Body of pancreas (tissue), 4 donors: ENCODE data around the gene KLK5. TPM values are rescaled to one million over a fixed set of nuclear protein-coding genes. Genes with fewer than 3 reads are reported as not detected.

Experiments used
- ATAC-seq: fragments of 150-250 bp; one replicate; pipeline ENCODE4 v1.9.1; 2016
- DNase-seq, 4 donors: peaks; one replicate each; pipeline ENCODE4 v3.0.0-alpha.2; 2019
- H3K27ac ChIP-seq, 4 donors: fragments of 200-600 bp; sonication (generic); 1 replicate in 3 of 4; 2 replicates in 1 of 4; pipeline versions ENCODE4 v1.5.1 to v1.6.1; 2016 to 2019; ENCODE audit warnings: mild to moderate bottlenecking in 1 of 4, mixed read lengths in 1 of 4, moderate library complexity in 1 of 4
- H3K27me3 ChIP-seq, 2 donors: fragments of 200-600 bp; sonication (generic); one replicate each; pipeline ENCODE4 v1.6.0; 2016; ENCODE audit warnings: mild to moderate bottlenecking in 1 of 2
- H3K36me3 ChIP-seq, 2 donors: fragments of 200-600 bp; sonication (generic); replicated peaks in 1 of 2; 2 replicates each; pipeline ENCODE4 v1.5.1; 2016; ENCODE audit warnings: low read depth in 2 of 2; ENCODE audit not compliant: insufficient read depth in 1 of 2
- H3K4me1 ChIP-seq: fragments of 200-600 bp; sonication (generic); one replicate; pipeline ENCODE4 v1.6.0; 2016
- H3K4me3 ChIP-seq, 2 donors: fragments of 200-600 bp; sonication (generic); 1 replicate in 1 of 2; 2 replicates in 1 of 2; pipeline ENCODE4 v1.5.1; 2016 to 2019
- H3K9me3 ChIP-seq, 3 donors: fragments of 200-600 bp; sonication (generic); 1 replicate in 2 of 3; 2 replicates in 1 of 3; pipeline ENCODE4 v1.5.1; 2016
- POLR2A ChIP-seq, 3 donors: fragments of 450-650 bp; IDR thresholded peaks; one replicate each; pipeline ENCODE4 v1.6.1; 2016; ENCODE audit warnings: antibody characterized with exemption in 3 of 3, mild to moderate bottlenecking in 2 of 3
- WGBS, 2 donors: methylation state at CpG; one replicate each; pipeline ENCODE4 v1.1.5; 2017; 5-methylcytosine and 5-hydroxymethylcytosine counted together
- intact Hi-C: fragments of 100-400 bp; cut with DNase I; formaldehyde crosslinking; loops from one replicate; pipeline ENCODE4 v1.15.1; 2023
- total RNA-seq, 2 donors: library from RNA; depleted of rRNA; stranded (reverse); fragments of >200 nt; gene quantifications; one replicate each; pipeline ENCODE4 v1.1.0, GENCODE V29; 2016
- TF ChIP-seq, protein P1 (sequence below), 7 experiments: fragments of 450-650 bp in 4 of 7; fragments of 200-600 bp in 3 of 7; sonication (generic) in 3 of 7; IDR thresholded peaks; one replicate each; pipeline ENCODE4 v1.5.1; 2016 to 2019; ENCODE audit warnings: antibody characterized with exemption in 7 of 7

Gene KLK5
- total RNA-seq, 2 donors from 2014 or later: not detected

GRCh38 chr19:50932690-50933083 lies 20.2 kb downstream of the KLK5 start:
- Histone ChIP-seq H3K27ac (no peak overlapping the region), H3K27me3 (peaks cover 0 to 8% of the 10 kb centered on the region in 2 donors), H3K4me1 (peaks cover 3% of the 10 kb centered on the region), H3K9me3 (no peaks in the 10 kb centered on the region), H3K36me3 (no peaks in the 10 kb centered on the region), H3K4me3 (no peak overlapping the region)
- intact Hi-C loops: loop anchor here (10.0 kb wide), 1 partner anchor 162 kb away; no protein-coding TSS in a partner anchor
- 44 to 46% methylated on average over 4 of the region's 4 CpGs for WGBS, 2 donors
- TF ChIP-seq, protein P1, sequence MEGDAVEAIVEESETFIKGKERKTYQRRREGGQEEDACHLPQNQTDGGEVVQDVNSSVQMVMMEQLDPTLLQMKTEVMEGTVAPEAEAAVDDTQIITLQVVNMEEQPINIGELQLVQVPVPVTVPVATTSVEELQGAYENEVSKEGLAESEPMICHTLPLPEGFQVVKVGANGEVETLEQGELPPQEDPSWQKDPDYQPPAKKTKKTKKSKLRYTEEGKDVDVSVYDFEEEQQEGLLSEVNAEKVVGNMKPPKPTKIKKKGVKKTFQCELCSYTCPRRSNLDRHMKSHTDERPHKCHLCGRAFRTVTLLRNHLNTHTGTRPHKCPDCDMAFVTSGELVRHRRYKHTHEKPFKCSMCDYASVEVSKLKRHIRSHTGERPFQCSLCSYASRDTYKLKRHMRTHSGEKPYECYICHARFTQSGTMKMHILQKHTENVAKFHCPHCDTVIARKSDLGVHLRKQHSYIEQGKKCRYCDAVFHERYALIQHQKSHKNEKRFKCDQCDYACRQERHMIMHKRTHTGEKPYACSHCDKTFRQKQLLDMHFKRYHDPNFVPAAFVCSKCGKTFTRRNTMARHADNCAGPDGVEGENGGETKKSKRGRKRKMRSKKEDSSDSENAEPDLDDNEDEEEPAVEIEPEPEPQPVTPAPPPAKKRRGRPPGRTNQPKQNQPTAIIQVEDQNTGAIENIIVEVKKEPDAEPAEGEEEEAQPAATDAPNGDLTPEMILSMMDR (IDR thresholded peaks at IDR 0.05): no peak
- no peak for TF ChIP-seq POLR2A (IDR thresholded peaks at IDR 0.05)
- ATAC-seq (no peak), DNase-seq (no peak)

DNA sequence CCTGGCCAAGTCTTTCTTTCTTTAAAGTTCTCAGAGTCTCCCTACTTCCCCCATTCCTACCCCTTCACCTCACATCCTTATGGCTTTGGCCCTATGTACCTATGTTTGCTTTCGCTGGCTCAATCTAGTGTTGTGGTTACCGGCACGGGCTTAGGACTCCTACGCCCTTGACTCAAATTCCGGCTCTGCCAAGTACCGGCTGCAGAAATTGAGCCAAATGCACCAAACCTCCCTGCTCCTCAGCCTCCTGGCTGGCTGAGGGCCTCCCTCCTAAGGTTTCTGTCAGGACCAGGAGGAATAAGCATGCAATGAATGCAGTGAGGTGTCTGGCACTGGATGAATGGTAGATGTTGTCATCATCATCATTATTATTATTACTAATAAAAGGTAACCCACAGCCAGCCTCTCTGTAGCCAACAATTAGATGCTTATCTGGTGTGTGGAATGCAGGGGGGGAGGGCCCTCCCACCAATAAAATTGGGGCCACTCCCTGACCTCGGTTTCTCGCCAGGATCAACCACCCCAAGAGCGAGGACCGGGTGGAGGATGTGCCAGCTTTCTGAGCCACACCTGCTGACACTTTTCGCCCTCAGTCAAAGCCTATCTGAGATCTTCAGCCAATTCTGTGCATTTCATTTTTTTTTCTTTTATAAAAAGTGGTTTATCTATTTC lies 20.7 kb downstream of the KLK5 start:
- Histone ChIP-seq H3K4me1 (peaks cover 3% of the 10 kb centered on the region), H3K4me3 (no peak overlapping the region), H3K9me3 (no peaks in the 10 kb centered on the region), H3K27ac (no peak overlapping the region), H3K27me3 (peaks cover 0 to 8% of the 10 kb centered on the region in 2 donors), H3K36me3 (no peaks in the 10 kb centered on the region)
- intact Hi-C loops: loop anchor here (10.0 kb wide), 1 partner anchor 163 kb away; no protein-coding TSS in a partner anchor
- TF ChIP-seq, protein P1 (IDR thresholded peaks at IDR 0.05): no peak
- no peak for TF ChIP-seq POLR2A (IDR thresholded peaks at IDR 0.05)
- 54% methylated on average over 11 of the region's 11 CpGs for WGBS, 2 donors
- ATAC-seq: no peak
- DNase-seq: no peak

GRCh38 chr19:50931023-50931422 lies 21.8 kb downstream of the KLK5 start:
- Histone ChIP-seq H3K36me3 (no peaks in the 10 kb centered on the region), H3K4me3 (no peak overlapping the region), H3K4me1 (peaks cover 3% of the 10 kb centered on the region), H3K27ac (no peak overlapping the region), H3K27me3 (peaks cover 0 to 8% of the 10 kb centered on the region in 2 donors), H3K9me3 (no peaks in the 10 kb centered on the region)
- no peak for DNase-seq
- intact Hi-C loops: loop anchor here (10.0 kb wide), 1 partner anchor 164 kb away; no protein-coding TSS in a partner anchor
- no peak for ATAC-seq
- no peak for TF ChIP-seq POLR2A (IDR thresholded peaks at IDR 0.05)
- TF ChIP-seq, protein P1 (IDR thresholded peaks at IDR 0.05): no peak

- H3K27me3 ChIP-seq: peaks cover 0 to 8% of the 10 kb centered on the region in 2 donors
- intact Hi-C loops: no loop called here
- DNase-seq (no peak), ATAC-seq (no peak)
- TF ChIP-seq POLR2A (IDR thresholded peaks at IDR 0.05): no peak
- H3K9me3 ChIP-seq: no peaks in the 10 kb centered on the region
- H3K4me3 ChIP-seq: no peak overlapping the region
- WGBS, 2 donors: 46 to 47% methylated on average over 5 of the region's 5 CpGs
- H3K36me3 ChIP-seq: no peaks in the 10 kb centered on the region
- peaks cover 3% of the 10 kb centered on the region for H3K4me1 ChIP-seq
- H3K27ac ChIP-seq: no peak overlapping the region
Observed at GRCh38 chr19:50928831-50929230, 24.0 kb downstream of the KLK5 start.

- Histone ChIP-seq H3K9me3 (no peaks in the 10 kb centered on the region), H3K4me3 (no peak overlapping the region), H3K27me3 (peaks cover 0 to 13% of the 10 kb centered on the region in 2 donors), H3K27ac (no peak overlapping the region), H3K36me3 (no peaks in the 10 kb centered on the region), H3K4me1 (peaks cover 3% of the 10 kb centered on the region)
- intact Hi-C loops: no loop called here
- ATAC-seq (no peak), DNase-seq (no peak)
- no peak for TF ChIP-seq POLR2A (IDR thresholded peaks at IDR 0.05)
- TF ChIP-seq, protein P1 (IDR thresholded peaks at IDR 0.05): no peak
- 57 to 59% methylated on average over 11 of the region's 11 CpGs for WGBS, 2 donors
Observed at GRCh38 chr19:50926144-50926543, 26.7 kb downstream of the KLK5 start.
